ENCODE results near the gene ITGA1.

DNA sequence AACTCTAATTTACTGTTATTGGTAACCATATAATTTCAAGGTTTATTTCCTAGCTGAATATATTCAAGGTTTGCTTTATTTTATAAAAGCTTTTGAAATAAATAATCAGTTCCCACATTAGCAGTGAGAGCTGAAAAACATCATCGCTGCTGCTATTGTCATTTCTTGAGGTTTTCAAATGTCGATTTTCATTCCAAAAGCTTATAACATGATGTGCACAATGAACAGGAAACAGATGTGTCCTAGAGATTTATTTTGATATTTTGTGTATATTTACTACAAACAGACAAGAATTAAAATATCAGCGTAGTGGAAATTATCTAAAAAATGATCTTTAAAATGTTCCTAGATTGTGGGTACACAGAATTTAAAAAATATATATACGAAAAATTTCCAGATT, 10.5 kb upstream of the ITGA1 start:
- TF ChIP-seq, protein P1, sequence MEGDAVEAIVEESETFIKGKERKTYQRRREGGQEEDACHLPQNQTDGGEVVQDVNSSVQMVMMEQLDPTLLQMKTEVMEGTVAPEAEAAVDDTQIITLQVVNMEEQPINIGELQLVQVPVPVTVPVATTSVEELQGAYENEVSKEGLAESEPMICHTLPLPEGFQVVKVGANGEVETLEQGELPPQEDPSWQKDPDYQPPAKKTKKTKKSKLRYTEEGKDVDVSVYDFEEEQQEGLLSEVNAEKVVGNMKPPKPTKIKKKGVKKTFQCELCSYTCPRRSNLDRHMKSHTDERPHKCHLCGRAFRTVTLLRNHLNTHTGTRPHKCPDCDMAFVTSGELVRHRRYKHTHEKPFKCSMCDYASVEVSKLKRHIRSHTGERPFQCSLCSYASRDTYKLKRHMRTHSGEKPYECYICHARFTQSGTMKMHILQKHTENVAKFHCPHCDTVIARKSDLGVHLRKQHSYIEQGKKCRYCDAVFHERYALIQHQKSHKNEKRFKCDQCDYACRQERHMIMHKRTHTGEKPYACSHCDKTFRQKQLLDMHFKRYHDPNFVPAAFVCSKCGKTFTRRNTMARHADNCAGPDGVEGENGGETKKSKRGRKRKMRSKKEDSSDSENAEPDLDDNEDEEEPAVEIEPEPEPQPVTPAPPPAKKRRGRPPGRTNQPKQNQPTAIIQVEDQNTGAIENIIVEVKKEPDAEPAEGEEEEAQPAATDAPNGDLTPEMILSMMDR (conservative IDR thresholded peaks at IDR 0.05) = no peak
- TF ChIP-seq ZFX (IDR thresholded peaks at IDR 0.05) = no peak
